HG02642 (cell line): Measurements from ENCODE around the gene COQ5.

Experiments
- ATAC-seq: cut with Tn5 transposase; IDR thresholded peaks from one replicate; pipeline ENCODE4 v1.9.1; 2021; ENCODE audit warnings: mild to moderate bottlenecking; ENCODE audit not compliant: unreplicated experiment, poor library complexity

COQ5 gene

DNA sequence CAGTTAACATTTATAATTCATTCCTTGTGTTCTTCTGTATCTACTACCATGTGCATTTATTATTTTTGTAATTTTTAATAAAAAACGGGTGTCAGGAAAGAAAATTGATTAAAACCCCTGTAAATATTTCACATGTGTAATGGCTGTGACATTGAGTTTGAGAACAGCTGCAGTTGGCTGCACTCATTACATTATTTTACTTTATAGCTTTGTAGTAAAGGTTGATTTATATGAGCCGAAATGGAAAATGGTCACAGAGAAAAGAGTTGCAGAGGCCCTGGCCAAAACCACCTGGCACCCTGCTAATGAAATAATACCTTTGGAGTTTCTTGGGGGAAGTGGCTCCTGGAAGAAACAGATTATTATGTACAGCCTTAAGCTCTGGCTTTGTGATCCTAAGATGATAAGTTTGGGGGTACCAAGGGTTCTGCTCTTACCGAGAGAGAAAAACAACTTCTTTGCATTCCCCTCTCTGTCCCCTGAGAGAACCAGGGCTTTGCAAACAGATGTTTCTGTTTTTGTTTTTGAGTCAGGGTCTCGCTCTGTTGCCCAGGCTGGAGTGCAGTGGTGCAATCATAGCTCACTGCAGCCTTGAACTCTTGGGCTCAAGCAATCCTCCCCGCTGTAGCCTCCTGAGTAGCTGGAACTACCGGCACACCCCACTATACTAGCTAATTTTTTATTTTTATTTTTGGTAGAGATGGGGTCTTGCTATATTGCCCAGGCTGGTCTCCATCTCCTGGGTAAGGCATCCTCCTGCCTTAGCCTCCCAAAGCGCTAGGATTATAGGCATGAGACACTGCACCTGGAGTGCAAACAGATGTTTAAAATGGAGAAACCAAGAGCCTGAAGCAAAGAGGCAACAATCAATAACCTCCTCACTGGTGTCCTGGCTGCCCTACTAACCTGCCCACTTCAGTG lies 42.7 kb downstream of the COQ5 start:
- no peak for ATAC-seq

DNA sequence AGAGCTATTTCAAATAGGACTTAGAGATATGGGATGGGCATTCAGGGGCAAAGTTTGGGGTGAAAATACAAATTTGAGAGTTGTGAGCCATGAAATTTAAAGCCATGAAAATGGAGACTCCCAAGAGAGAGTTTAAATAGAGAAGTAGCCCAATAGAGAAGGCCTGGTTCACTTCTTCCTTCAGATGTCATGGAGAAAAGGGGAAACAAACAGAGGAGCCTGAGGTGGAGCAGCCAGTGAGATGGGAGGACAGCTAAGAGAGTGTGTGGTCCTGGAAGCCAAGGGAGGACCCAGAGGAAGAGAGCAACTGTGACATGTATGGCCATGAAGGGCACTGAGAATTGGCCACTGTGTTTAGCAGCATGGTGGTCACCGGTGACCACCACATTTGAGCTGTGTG lies 45.3 kb downstream of the COQ5 start:
- no peak for ATAC-seq

DNA sequence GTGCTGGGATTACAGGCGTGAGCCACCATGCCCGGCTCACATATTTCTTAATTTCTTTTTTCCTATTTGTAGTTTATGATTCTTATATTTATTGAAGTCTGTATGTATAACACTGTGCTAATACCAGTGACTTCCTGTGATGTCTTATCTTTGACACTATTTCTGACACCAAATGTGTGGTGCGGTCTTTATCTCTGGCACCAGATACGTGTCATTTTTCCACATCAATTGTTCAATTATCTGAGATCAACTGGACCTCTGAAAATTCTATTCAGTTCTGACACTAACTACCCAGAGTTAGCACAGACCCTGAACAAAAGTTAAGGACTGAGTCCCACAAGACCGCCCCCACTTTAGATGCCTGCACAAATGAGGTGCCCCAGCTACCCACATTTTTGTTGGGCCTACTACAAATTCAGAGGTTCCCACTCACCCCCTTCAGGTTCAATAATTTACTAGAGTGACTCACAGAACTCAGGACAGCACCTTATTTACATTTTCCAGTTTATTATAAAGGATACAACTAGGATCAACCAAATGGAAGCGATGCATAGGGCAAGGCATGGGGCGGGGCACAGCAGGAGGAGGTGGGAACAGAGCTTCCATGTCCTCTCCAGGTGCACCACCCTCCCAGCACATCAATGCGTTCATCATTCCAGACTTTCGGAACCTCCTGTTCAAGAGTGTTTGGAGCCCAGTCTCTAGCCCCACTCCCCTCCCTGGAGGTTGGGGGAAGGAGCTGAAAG lies 47.8 kb downstream of the COQ5 start:
- no peak for ATAC-seq

DNA sequence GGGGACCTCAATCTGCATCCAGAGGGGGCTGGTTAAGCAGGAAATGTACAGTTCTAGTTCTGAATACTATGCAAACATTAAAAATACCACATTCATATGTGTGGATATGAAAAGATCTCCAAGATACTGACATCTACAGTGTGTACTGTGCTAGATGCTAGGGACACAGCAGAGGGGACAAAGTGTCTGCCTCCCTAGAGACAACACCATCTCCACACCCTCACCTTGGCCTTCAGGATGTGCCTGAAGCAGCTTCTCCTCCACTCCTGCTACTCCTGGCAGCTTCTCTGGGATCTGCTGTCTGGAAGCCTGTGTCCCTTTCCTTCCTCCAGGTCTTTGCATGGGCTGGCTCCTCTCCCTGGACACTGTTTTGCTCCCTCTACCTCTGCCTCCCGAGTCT lies 48.7 kb downstream of the COQ5 start:
- no peak for ATAC-seq

DNA sequence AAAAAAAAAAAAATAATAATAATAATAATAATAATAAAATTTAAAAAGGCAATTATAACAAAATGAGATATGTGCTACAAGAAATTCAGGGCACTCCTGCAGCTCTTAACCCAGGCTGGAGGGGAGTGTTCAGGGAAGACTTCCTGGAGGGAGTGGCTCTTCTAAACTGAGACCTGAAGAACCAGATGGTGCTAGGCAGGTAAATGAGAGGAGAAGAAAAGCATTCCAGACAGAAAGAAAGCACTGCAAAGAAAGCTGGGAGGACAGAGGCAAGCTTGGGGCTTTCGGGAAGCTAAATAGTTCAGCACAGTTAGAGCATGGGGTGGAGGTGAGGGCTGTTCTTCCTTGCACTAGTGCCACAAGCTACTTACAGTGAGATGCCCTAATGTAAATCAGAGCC lies 49.5 kb downstream of the COQ5 start:
- ATAC-seq, result no peak

GRCh38 chr12:120475643-120476042 lies 53.3 kb downstream of the COQ5 start:
- no peak for ATAC-seq

DNA sequence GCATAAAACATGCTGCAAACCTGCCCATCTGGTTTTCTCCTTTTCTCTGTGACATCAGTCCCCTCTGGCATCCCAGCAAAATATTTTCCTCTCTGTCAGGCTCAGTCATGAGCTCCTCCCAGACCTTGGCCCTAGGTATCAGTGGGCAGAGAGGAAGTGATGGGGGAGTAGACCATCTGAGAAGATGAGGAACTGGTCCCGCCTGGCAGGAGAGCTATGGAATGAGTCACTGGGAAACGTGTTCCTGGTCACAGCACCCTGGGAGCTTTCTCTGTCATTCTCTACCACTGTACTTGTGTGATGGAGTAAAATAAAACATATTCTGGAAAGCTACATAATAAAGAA lies 54.4 kb downstream of the COQ5 start:
- ATAC-seq, result no peak

GRCh38 chr12:120473807-120474615 lies 54.9 kb downstream of the COQ5 start:
- no peak for ATAC-seq

- ATAC-seq, result no peak
Observed at GRCh38 chr12:120472521-120472920, 56.4 kb downstream of the COQ5 start.

DNA sequence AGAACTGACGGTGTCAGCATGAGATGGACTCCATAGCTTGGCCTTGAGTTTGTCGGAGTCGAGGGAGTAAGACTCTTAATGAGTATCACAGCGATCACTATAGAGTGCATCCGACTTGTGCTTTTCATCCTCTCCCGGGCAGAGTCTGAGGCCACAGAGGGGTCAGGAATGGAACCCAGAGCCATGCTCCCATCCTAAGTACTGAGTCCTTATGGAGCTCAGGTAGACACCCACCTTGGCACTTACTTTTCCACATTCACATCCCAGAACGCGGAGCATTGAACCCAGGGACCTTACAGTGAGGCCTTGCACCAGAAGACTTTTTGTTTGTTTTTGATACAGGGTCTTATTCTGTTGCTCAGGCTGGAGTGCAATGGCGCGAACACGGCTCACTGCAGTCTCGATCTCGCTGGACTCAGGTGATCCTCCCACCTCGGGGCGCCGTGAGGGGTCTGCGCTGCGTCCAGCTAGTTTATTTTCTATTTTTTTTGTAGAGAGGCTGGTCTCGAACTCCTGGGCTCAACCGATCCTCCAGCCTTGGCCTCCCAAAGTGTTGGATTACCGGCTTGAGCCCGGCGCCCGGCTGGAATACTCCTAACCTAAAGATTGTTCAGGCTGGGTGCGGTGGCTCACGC lies 58.7 kb downstream of the COQ5 start:
- ATAC-seq, result peak; percentile 14

GRCh38 chr12:120469450-120470149 lies 59.4 kb downstream of the COQ5 start, which contains the start of gene SRSF9:
Gene SRSF9, minus strand, starts transcription at chr12:120469748. Its CDS starts 139 bp downstream, at chr12:120469609.
- ATAC-seq, result peak; percentile 87

DNA sequence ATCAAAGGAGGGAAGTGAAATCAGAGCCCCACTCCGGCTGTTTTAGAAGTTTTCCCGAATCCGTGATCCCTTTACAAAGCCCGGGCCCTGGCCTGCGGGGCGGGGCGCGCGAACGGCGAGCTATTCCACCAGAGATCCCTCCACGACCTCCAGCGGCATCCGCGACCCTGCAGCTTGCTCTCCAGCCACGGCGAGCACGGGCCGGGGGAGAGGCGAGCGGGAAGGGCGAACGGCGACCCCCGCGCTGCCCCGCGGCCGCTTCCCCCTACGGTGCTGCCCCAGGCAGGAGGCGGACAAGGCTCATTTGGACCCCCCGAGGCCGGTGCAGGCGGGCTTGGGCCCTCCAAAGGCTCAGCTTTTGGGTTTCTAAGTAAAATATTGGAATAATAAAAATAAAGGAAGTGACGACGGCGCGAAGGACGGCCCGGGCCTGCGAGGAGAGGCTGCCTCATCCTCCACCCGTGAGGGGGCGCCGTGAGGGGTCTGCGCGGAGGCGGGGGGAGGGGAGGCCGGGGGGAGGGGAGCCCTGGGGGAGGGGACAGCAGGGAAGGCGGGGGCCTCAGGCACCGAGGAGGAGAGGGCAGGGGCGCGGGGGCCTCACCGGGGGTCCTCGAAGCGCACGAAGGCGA lies 60.0 kb downstream of the COQ5 start:
- peak; percentile 36 for ATAC-seq

GRCh38 chr12:120468325-120468820 lies 60.6 kb downstream of the COQ5 start:
- peak; percentile 8 for ATAC-seq

DNA sequence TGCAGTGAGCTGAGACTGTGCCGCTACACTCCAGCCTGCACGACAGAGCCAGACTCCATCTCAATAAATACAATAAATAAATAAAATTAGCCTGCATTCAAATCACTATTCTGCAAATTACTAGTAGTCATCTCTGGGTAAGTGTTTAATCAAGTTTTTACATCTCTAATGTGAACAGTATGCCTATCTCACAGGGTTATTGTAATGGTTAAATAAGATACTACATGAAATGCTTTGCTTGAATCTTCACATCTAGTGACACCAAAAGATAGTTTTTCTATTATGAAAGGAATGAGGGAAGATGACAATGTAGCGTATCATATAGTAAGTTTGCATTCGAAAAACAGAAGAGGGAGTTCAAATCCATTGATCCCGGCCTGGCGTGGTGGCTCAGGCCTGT lies 61.5 kb downstream of the COQ5 start:
- no peak for ATAC-seq

- no peak for ATAC-seq
Observed at GRCh38 chr12:120466560-120467315, 62.2 kb downstream of the COQ5 start.

DNA sequence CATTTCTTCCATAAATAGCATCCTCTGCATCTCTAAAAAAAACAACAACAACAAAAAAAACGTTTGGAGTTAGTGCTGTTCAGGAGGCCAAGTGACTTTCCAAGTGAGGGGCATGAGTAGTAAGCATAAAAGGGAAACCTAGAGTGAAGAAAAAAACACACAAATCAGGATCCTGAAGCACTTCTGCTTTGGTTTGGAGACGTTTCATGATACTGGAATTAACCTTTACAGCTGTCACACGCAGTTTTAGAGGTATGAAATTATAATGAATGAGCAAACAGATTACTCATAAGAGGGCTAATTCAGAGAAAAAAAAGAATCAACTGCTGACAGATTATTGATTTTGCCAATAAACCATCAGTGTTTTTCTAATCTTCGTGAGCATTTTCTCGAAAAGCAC lies 63.2 kb downstream of the COQ5 start:
- ATAC-seq, result no peak

DNA sequence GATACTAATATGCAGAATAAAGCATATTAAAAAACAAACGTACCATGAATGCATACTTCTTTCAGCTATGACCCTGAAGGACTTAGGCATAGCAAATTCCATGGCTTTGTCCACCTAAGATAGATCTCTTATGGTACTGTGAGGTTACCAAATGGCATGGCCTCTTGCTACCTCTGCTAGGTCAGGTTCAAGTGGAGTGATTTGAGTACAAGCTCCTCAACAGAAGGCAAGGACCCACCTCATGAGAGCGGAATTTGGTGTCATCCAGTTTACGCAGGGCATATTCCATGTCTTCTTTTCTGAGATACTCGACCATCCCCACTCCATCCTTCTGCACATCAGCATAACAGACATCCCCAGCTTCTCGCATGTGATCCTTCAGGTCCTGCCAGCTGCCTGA lies 65.2 kb downstream of the COQ5 start:
- ATAC-seq, result no peak

- no peak for ATAC-seq
Observed at GRCh38 chr12:120462099-120462640, 66.8 kb downstream of the COQ5 start.
